Measurements from ENCODE around the gene KIF9. TPM values are rescaled to one million over a fixed set of nuclear protein-coding genes. Genes with fewer than 3 reads are reported as not detected.
"Not testable (repeated sequence)": the region's sequence is repeated elsewhere in the genome, so short reads cannot be mapped to it uniquely, and the experiment has no call there.

Gene KIF9
- polyA plus RNA-seq, 10 donors: 4.4 to 7.3 (median 5.9) TPM

GRCh38 chr3:47193871-47194859 is 88.4 kb downstream of the KIF9 start:
- DNase-seq: no peak

- no peak for DNase-seq
Measured at GRCh38 chr3:47186285-47186684, 96.3 kb downstream of the KIF9 start.

GRCh38 chr3:47181685-47182084 is 100.9 kb downstream of the KIF9 start:
- not testable (repeated sequence) for DNase-seq

- not testable (repeated sequence) for DNase-seq
Measured at GRCh38 chr3:47180011-47180410, 102.6 kb downstream of the KIF9 start.

Other genes starting within 250 kb of the KIF9 start
- 10 to 100 TPM; 29.5 to 42.0 (median 36.4) TPM for gene SETD2, start 118.7 kb downstream of the KIF9 start, polyA plus RNA-seq (ENCODE audit: insufficient read length in 10 of 10)
- gene KLHL18, start 145 bp upstream of the KIF9 start, polyA plus RNA-seq (ENCODE audit: insufficient read length in 10 of 10): 10 to 100 TPM; 12.2 to 16.8 (median 14.2) TPM
- gene PTPN23, start 98.2 kb upstream of the KIF9 start, polyA plus RNA-seq (ENCODE audit: insufficient read length in 10 of 10): 10 to 100 TPM; 18.2 to 25.5 (median 21.3) TPM
- gene SCAP, start 193.1 kb upstream of the KIF9 start, polyA plus RNA-seq (ENCODE audit: insufficient read length in 10 of 10): 10 to 100 TPM; 36.8 to 59.3 (median 44.6) TPM
- 10 to 100 TPM; 22.2 to 31.2 (median 26.4) TPM for gene ELP6, start 230.9 kb upstream of the KIF9 start, polyA plus RNA-seq (ENCODE audit: insufficient read length in 10 of 10)

All from muscle of back (tissue), 11 donors.